Pancreas (tissue), 10 donors: ENCODE results near the gene TEKTIP1. TPM values are rescaled to one million over a fixed set of nuclear protein-coding genes. Genes with fewer than 3 reads are reported as not detected.

Experiments used
- ATAC-seq, 4 donors: fragments of 200-7000 bp; cut with Tn5 transposase; one replicate each; pipeline versions ENCODE4 v1.8.0 to v1.9.1; 2020; ENCODE audit warnings: mild to moderate bottlenecking in 4 of 4, moderate library complexity in 4 of 4
- DNase-seq, 6 donors: peaks; one replicate each; pipeline ENCODE4 v3.0.0-alpha.2; 2020
- FAIRE-seq: peaks from 2 replicates; lab custom pipeline; 2012; peaks lifted over from hg19 to GRCh38; lab: Jason Lieb, UNC
- H3K27ac ChIP-seq, 4 donors: fragments of 200-600 bp; sonication (generic); 1 replicate in 3 of 4; 2 replicates in 1 of 4; pipeline versions ENCODE4 v1.5.0 to v1.8.0; 2020
- H3K27me3 ChIP-seq, 4 donors: fragments of 200-600 bp; one replicate each; pipeline ENCODE4 v1.8.0; 2021
- H3K36me3 ChIP-seq, 3 donors: fragments of 200-600 bp; sonication (generic) in 1 of 3; one replicate each; pipeline versions ENCODE4 v1.5.0 to v1.8.0; 2020 to 2021
- H3K4me1 ChIP-seq, 3 donors: fragments of 200-600 bp; one replicate each; pipeline ENCODE4 v1.8.0; 2021
- H3K4me3 ChIP-seq, 4 donors: fragments of 200-600 bp; sonication (generic) in 2 of 4; one replicate each; pipeline versions ENCODE4 v1.5.0 to v1.8.0; 2020 to 2021
- H3K9me3 ChIP-seq, 4 donors: fragments of 200-600 bp; one replicate each; pipeline ENCODE4 v1.8.0; 2021
- CTCF ChIP-seq, 4 donors: fragments of 200-600 bp; sonication (generic) in 3 of 4; IDR thresholded peaks; one replicate each; pipeline versions ENCODE4 v1.5.0 to v1.8.0; 2021; ENCODE audit warnings: antibody characterized with exemption in 4 of 4
- WGBS, 2 donors: extraction: QIAGEN DNeasy Blood & Tissue Kit; methylation state at CpG; one replicate each; pipeline ENCODE4 v1.1.7; 2013; 5-methylcytosine and 5-hydroxymethylcytosine counted together
- intact Hi-C, 3 donors: fragments of 100-400 bp; cut with DNase I; formaldehyde crosslinking; loops; one replicate each; pipeline versions ENCODE4 v1.11.1 to v1.14.2; 2022
- polyA plus RNA-seq, 2 donors: library from polyadenylated mRNA; stranded (reverse); fragments of 200-250 nt; gene quantifications; one replicate each; pipeline ENCODE4 v1.2.3, GENCODE V29; 2013
- total RNA-seq, 6 donors: library from RNA; stranded (reverse); fragmentation: NEBNext Ultra II Directional in 4 of 6; extraction: Animal tissue kit (Norgen Biotek cat#: 25700) in 4 of 6; gene quantifications; one replicate each; pipeline versions ENCODE4 v1.2.1 to v1.2.4, GENCODE V29; 2021 to 2023
- donor health status: healthy with polysubstance abuse.
- donor health status: DM: no; HTN: no; CAD: no; lungs with moderate emphysema.
- donor health status: DM: no; HTN: no; CAD: no.
- donor health status: control.
- donor health status: control.
- donor health status: Bipolar disorder and iron deficiency.
- donor health status: DM: yes; HTN: yes; CAD: no.
- donor health status: DM: no; HTN: no; CAD: no.
- donor health status: DM: no; HTN: no; CAD: no.
- donor health status: DM: yes; HTN: yes; CAD: no.

TEKTIP1 gene
- total and polyA plus RNA-seq, 8 donors, result 0.73 to 5.6 (median 2.3) TPM

DNA sequence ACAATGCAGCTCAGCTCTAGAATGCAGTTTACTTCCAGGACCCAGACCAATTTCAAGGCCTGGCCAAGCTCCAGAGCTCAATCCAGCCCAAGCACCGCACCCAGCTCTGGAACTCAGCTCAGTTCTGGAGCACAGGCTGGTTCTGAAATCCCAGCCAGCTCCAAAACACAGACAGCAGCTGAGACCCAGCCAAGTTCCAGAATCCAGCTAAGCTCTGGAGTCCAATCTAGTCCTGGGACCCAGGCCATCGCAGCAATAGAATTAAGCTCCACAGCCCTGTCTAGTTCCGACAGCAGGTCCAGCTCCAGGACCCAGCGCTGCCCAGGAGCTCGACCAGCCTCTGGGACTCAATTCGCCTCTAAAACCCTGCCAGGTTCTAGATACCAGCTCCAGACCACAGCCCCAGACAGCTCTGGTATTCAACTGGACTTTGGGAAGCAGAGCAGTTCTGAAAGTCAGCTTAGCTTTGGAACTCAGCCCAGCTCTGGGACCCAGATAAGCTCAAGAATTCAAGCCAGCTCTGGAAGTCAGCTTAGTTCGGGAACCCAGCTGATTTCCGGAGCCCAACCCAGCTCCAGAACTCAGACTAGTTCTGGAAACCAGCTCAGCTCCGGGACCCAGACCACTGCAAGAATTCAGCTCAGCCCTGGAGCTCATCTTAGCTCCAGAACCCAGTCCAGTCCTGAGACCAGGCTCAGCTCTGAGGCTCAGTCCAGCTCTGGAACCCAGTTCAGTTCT, 53.1 kb downstream of the TEKTIP1 start:
- H3K27ac ChIP-seq, result no peak overlapping the region
- TF ChIP-seq CTCF (IDR thresholded peaks at IDR 0.05), result no peak
- intact Hi-C loops, result no loop called here

GRCh38 chr19:3593156-3593555, 54.2 kb downstream of the TEKTIP1 start:
- ATAC-seq (no peak), FAIRE-seq (no peak)
- 25 to 38% methylated on average over 11 of the region's 11 CpGs for WGBS, 2 donors

More for the DNA sequence above, 53.1 kb downstream of the TEKTIP1 start:
- ATAC-seq, result peak in 3 of 4 donors; percentile 38 to 62 (median 58)
- Histone ChIP-seq H3K4me1 (no peaks in the 10 kb centered on the region), H3K36me3 (no peaks in the 10 kb centered on the region), H3K27me3 (no peaks in the 10 kb centered on the region), H3K4me3 (no peak overlapping the region), H3K9me3 (no peaks in the 10 kb centered on the region)
- DNase-seq, result peak in 1 of 6 donors; percentile 15
- WGBS, 2 donors, result 57 to 62% methylated on average over 9 of the region's 9 CpGs
- no peak for FAIRE-seq

More at GRCh38 chr19:3593156-3593555, 54.2 kb downstream of the TEKTIP1 start:
- TF ChIP-seq CTCF (IDR thresholded peaks at IDR 0.05), result no peak
- DNase-seq, result peak in 1 of 6 donors; percentile 12
- Histone ChIP-seq H3K4me3 (no peak overlapping the region), H3K36me3 (no peaks in the 10 kb centered on the region), H3K4me1 (no peaks in the 10 kb centered on the region), H3K27me3 (no peaks in the 10 kb centered on the region), H3K27ac (no peak overlapping the region), H3K9me3 (no peaks in the 10 kb centered on the region)
- intact Hi-C loops, result no loop called here

Other genes with a start within 250 kb of the TEKTIP1 start
- gene NFIC, start 172.6 kb upstream of the TEKTIP1 start, total RNA-seq, result 100 to 1,000 TPM; 106 to 203 (median 127) TPM
- gene NFIC, start 172.6 kb upstream of the TEKTIP1 start, polyA plus RNA-seq, result 10 to 100 TPM; 21.3 to 74.9 TPM
- gene SMIM24, start 58.6 kb upstream of the TEKTIP1 start, total RNA-seq, result 1 to 10 TPM; 1.2 to 6.8 (median 3.1) TPM
- 100 to 1,000 TPM in 1 of 2 donors, 10 to 100 TPM in 1; 16.2 to 143 TPM for gene SMIM24, start 58.6 kb upstream of the TEKTIP1 start, polyA plus RNA-seq
- not detected for gene SMIM44, start 55.7 kb upstream of the TEKTIP1 start, total RNA-seq
- gene SMIM44, start 55.7 kb upstream of the TEKTIP1 start, polyA plus RNA-seq, result under 1 TPM in 1 of 2 donors, not detected in 1; 0.92 TPM
- gene DOHH, start 38.5 kb upstream of the TEKTIP1 start, total RNA-seq, result 1 to 10 TPM; 3.2 to 8.0 (median 4.7) TPM
- gene DOHH, start 38.5 kb upstream of the TEKTIP1 start, polyA plus RNA-seq, result 10 to 100 TPM in 1 of 2 donors, 1 to 10 TPM in 1; 7.3 to 10.5 TPM
- gene FZR1, start 32.9 kb upstream of the TEKTIP1 start, total RNA-seq, result 10 to 100 TPM; 15.1 to 28.1 (median 19.2) TPM
- 10 to 100 TPM; 20.8 to 34.2 TPM for gene FZR1, start 32.9 kb upstream of the TEKTIP1 start, polyA plus RNA-seq
- gene MFSD12, start 18.4 kb downstream of the TEKTIP1 start, total RNA-seq, result 10 to 100 TPM; 24.8 to 53.8 (median 39.2) TPM
- gene MFSD12, start 18.4 kb downstream of the TEKTIP1 start, polyA plus RNA-seq, result 10 to 100 TPM; 29.6 to 53.6 TPM
- gene HMG20B, start 33.8 kb downstream of the TEKTIP1 start, total RNA-seq, result 10 to 100 TPM; 26.3 to 45.7 (median 30.6) TPM
- gene HMG20B, start 33.8 kb downstream of the TEKTIP1 start, polyA plus RNA-seq, result 100 to 1,000 TPM in 1 of 2 donors, 10 to 100 TPM in 1; 84.0 to 102 TPM
- under 1 TPM; 0.17 to 0.34 (median 0.28) TPM for gene GIPC3, start 46.3 kb downstream of the TEKTIP1 start, total RNA-seq
- under 1 TPM; 0.72 to 0.92 TPM for gene GIPC3, start 46.3 kb downstream of the TEKTIP1 start, polyA plus RNA-seq
- 1 to 10 TPM in 2 of 6 donors, under 1 TPM in 4; 0.42 to 1.2 (median 0.50) TPM for gene TBXA2R, start 67.7 kb downstream of the TEKTIP1 start, total RNA-seq
- gene TBXA2R, start 67.7 kb downstream of the TEKTIP1 start, polyA plus RNA-seq, result 1 to 10 TPM in 1 of 2 donors, under 1 TPM in 1; 0.95 to 1.5 TPM
- 10 to 100 TPM in 3 of 6 donors, 1 to 10 TPM in 3; 6.8 to 14.6 (median 10.4) TPM for gene CACTIN, start 87.6 kb downstream of the TEKTIP1 start, total RNA-seq
- gene CACTIN, start 87.6 kb downstream of the TEKTIP1 start, polyA plus RNA-seq, result 10 to 100 TPM; 17.4 to 27.2 TPM
- gene PIP5K1C, start 161.3 kb downstream of the TEKTIP1 start, total RNA-seq, result 10 to 100 TPM; 12.9 to 21.4 (median 14.9) TPM
- gene PIP5K1C, start 161.3 kb downstream of the TEKTIP1 start, polyA plus RNA-seq, result 10 to 100 TPM; 14.1 to 24.8 TPM
- 10 to 100 TPM in 5 of 6 donors, 1 to 10 TPM in 1; 9.2 to 23.7 (median 15.1) TPM for gene TJP3, start 169.2 kb downstream of the TEKTIP1 start, total RNA-seq
- 10 to 100 TPM; 26.2 to 36.0 TPM for gene TJP3, start 169.2 kb downstream of the TEKTIP1 start, polyA plus RNA-seq
- 10 to 100 TPM in 3 of 6 donors, 1 to 10 TPM in 3; 6.7 to 18.7 (median 9.7) TPM for gene APBA3, start 222.5 kb downstream of the TEKTIP1 start, total RNA-seq
- gene APBA3, start 222.5 kb downstream of the TEKTIP1 start, polyA plus RNA-seq, result 10 to 100 TPM; 21.7 to 27.1 TPM
- gene MRPL54, start 223.5 kb downstream of the TEKTIP1 start, total RNA-seq, result 10 to 100 TPM; 30.0 to 46.3 (median 36.5) TPM
- gene MRPL54, start 223.5 kb downstream of the TEKTIP1 start, polyA plus RNA-seq, result 100 to 1,000 TPM in 1 of 2 donors, 10 to 100 TPM in 1; 95.8 to 104 TPM
- gene RAX2, start 233.1 kb downstream of the TEKTIP1 start, total RNA-seq, result not detected
- gene RAX2, start 233.1 kb downstream of the TEKTIP1 start, polyA plus RNA-seq, result not detected
- gene MATK, start 247.2 kb downstream of the TEKTIP1 start, total RNA-seq, result 1 to 10 TPM in 2 of 6 donors, under 1 TPM in 2, not detected in 2; 0.69 to 3.9 (median 1.5) TPM
- 1 to 10 TPM; 1.6 to 1.8 TPM for gene MATK, start 247.2 kb downstream of the TEKTIP1 start, polyA plus RNA-seq